DMS 273 (cell line): ENCODE results near the gene KCNIP1.
"Not testable (repeated sequence)": the region's sequence is repeated elsewhere in the genome, so short reads cannot be mapped to it uniquely, and the experiment has no call there.

Experiments
- DNase-seq: peaks from one replicate; lab custom pipeline; 2025; ENCODE audit not compliant: unreplicated experiment; lab: John Stamatoyannopoulos, UW

Gene KCNIP1

DNA sequence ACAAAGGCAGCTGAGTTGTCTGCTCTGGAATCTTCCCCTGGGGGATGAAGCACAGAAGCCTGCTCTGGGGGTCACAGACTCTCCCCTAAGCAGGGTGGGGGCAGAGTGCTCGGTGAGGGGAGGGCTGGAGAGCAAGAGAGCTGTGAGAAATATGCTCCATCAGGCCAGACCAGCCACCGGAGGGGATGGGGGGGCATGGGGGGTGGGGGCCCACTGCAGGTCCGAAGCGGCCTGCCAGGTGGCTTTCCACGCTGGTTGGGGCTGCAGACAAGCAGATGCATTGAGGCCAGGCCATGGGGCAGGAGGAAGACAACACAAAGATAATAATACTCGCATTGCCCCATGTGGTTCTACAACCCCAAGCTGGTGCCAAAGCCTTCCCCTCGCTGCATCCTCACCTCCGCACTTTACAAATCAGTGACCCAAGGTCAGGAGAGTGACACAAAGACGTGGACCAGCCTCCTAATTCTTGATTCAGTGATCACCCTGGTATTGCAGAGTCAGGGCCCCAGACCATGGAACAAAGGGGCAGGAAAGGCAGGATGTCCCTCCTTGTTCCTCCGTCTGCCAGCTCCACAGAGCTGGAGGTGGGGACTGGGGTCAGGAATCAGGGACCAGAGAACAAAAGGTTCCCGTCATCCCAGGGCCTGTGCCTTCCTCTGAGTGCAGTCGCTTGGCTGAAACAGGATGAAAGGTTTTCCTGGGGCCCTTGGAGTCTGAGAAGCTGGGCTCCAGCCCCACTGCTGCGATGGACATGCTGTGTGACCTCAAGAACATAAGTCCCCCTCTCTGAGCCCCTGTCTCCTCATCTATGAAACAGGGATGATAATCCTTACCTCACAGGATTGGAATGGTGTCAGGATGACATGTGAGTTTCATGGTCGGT, 242.5 kb downstream of the KCNIP1 start:
- DNase-seq: no peak

DNA sequence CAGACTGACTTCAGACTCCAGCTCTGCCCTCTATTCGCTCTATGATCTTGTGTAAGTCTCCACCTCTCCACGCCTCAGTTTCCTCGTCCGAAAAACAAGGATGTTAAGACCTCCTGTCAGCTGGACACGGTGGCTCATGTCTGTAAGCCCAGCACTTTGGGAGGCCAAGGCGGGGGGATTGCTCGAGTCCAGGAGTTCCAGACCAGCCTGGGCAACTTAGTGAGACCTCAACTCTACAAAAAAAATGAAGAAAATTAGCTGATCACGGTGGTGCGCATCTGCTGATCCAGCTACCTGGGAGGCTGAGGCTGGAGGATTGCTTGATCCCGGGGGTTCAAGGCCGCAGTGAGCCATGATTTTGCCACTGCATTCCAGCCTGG, 243.1 kb downstream of the KCNIP1 start:
- DNase-seq: no peak

DNA sequence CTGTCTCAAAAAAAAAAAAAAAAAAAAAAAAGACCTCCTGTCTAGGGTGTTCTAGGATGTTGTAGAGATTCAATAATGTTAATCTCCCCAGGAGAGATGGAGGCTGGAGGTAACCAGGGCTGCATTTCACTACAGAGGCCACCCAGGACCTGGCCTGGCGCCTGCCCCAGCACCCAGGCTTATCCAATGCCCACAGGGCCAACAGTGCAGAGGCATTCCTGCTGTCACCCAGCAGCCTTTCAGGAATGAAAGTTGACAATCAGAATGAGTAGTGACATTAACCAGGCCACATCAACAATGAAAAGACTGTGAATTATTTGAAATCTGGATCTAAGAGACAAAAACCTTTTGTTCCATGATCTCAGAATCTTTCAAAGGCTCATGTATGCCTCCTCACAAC, 243.5 kb downstream of the KCNIP1 start:
- DNase-seq: no peak

DNA sequence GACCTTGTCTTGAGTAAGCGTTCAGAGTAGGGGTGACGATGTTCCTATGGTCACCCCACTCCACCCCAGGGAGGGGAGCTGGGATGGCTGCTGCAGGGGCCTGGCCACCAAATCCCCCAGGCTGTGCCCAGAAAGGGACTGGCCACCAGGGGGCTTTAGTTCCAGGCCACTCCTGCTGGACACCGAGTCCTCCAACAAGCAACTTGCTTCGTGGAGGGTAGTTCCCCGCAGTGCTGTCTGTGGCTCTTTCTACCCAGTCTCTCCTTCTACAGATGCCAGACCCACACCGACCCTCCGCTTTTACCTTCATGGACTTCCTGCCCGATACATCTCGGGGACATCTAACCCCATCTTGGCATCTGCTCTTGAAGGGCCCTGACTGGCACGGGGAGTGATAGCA, 244.0 kb downstream of the KCNIP1 start:
- DNase-seq: peak; percentile 40

DNA sequence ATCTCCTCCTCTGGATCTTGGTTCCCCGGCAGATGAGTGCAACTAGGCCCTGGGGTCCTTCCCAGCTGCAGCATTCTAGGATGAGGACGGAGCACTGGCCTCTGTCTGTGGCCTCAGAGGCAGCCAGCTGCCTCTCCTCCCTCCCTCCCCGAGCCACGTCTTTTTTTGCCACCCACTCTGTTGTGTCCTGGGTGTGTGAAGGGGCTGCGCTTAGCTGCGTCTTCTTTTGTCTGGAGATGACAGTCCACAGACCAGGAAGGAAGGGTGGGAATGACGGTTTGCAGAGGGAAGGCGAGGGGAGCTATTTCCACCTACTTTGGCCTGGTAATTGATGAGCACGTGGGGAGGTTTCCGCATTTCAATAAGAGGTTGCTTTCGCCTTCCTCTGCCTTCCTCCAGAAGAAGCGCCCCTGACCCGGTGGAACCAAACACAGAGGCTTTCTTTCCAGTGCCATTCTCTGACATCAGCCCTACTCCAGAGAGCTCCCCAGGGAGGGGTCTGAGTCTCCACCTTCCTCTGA, 245.2 kb downstream of the KCNIP1 start:
- no peak for DNase-seq

DNA sequence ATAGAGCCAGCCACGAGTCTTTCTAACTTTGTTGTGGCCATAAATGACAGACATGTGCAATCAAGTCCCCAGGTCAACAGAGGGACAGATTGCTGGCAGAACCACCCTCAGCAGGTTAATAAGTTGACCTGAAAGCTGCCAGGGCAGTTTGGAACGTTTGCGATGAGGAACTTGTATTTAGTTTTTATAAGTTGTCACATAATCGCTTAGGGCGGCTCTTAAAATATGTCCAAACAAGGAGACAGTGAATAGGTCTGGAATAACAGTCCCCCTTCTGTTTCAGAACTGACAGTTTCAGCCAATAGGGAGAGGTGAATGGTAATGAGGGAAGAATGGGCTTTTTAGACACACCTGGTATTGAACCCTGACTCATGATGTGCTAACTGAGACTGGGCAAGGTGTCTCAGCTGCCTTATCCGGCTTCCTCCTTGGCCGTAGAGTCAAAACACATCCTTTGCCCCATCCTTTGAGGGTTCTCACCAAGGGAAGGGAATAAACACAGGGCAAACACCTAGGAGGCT, 246.2 kb downstream of the KCNIP1 start:
- no peak for DNase-seq

DNA sequence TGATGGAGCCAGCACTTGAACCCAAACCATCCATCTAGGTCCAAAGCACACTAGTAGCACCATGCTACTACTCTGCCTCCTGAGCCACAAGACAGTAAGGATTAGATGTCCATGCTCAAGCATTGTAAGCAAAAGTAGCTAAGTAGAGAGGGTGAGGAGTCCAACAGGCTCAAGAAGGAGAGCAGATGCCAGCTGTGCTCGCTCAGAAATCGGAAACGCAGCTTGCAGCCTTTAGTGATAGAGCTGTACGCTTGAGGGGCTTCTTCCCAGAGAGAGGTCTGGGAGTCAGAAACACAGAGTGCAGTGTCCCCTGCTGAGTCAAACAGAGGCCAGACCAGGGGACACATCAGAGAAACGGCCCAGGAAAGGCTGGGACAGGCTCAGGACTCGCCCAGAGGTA, 247.0 kb downstream of the KCNIP1 start:
- DNase-seq: peak; percentile 40

DNA sequence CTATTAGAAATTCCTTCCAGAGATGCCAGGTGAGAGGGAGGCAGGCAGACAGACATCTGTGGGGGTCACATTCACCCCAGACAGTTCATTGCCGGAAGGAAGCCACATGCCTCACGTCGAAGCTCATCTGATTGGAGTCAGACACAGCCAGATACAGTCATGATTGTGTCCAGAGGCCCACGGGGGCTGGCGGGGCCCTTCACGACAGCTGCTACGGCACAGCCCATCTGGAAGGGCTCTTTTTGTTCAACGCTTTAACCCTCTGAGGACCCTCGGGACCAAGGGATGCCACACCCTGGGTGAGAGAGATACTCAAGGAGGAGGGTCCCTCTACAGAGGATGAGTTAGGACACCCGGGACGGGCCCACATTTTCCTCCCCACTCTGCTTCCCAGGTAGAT, 247.8 kb downstream of the KCNIP1 start:
- peak; percentile 86 for DNase-seq

DNA sequence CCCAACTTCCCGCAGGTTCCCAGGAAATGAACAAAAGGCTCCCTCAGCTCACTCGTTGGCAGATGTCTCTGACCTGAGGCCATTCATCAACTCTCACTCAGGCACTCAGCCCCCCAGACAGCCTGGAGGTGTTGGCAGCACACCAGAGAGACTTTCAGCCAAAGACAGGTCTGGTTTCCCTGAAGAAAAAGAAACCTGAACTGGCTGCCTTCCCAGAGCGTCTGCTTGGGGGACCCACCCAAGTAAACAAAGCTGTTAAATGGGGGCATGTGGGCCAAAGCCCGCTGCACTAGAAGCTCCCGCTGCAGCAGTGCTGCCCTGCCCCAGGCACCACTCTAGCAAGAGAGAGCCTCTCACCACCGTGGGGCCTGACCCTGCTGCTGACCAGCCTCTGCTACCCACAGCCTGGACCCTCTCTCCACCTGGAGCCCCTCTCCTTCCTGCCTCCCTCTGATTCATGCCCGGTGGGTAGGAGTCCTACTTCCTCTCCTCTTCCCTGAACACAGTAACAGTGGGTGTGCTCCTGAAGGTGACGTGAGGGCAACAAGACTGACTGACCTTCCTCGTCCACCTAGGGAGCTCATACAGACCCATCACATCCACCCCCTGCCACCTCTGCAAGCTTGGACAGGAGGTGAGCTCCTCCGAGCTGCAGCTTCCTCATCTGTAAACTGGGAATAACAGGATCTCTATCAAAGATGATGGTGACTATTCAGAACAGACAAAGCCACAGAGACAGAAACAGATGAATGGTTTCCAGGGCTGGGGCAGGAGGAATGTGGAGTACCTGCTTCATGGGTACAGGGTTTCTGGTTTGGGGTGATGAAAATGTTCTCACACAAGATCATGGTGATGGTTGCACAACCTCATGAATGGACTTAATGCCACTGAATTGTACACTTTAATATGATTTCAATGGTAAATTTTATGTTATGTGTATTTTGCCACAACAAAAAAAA, 248.7 kb downstream of the KCNIP1 start:
- peak; percentile 97 for DNase-seq

DNA sequence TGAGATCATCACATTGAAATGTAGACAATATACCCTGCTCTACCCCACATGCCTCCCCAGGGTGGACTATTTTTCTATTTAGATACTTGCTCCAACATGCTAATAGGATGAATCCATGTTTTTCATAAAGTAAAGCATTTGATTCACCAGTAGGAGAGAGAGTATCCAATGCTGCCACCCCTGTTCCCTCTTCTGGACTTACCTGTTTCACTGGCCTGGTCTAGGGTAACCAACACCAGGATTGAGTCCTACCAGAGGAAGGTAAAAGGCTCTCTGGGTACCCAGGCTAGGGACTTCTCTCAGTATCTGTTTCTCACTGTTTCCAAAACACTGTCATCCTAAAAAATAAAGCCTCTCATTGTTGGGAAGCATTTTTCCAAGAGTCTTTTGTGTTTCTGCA, 249.5 kb downstream of the KCNIP1 start:
- no peak for DNase-seq

DNA sequence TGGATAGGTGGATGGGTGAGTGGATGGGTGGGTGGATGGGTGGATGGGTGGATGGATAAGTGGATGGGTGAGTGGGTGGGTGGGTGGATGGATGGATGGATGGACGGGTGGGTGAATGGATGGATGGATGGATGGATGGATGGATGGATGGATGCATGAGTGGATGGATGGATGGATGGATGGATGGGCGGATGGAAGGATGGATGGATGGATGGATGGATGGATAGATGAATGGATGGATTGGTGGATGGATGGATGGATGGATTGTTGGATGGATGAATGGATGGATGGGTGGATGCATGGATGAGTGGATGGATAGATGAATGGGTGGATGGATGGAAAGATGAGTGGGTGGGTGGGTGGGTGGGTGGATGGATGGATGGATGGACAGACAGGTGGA, 250.7 kb downstream of the KCNIP1 start:
- DNase-seq: not testable (repeated sequence)

DNA sequence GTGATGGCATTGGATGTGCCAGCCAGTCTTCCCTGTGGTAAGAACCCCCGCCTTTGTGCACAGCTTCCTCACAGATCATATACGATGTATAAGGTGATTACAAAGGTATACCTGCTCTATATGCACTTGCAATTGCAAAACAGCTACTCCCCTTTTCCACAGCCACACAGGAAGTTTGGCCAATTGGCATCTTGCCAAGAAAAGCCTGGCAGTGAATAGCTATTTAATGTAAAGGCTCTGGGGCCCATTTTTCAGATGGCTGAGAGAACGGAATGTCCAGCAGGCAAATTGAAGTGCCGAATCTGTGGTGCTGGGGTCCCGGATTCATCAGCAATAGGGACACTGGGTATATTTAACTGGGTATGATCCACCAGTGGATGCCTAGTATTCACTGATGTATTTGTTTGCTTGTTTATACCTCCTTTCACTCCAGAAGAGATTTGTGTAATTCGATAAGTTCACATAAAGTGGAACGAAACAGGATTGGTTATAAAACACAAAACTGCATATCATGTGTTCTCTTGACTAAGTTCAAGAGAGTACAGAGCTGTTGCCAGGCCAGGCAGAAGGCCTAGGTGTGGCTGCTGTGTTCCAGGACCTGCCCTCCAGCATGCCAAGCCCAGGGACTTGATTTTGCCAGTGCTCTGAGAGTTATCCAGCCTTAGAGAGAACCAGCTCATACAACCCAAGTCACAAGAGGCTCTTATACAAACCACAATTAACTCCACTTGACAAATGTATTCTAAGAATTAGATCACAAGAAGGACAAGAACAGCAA, 252.0 kb downstream of the KCNIP1 start:
- DNase-seq: peak; percentile 66

DNA sequence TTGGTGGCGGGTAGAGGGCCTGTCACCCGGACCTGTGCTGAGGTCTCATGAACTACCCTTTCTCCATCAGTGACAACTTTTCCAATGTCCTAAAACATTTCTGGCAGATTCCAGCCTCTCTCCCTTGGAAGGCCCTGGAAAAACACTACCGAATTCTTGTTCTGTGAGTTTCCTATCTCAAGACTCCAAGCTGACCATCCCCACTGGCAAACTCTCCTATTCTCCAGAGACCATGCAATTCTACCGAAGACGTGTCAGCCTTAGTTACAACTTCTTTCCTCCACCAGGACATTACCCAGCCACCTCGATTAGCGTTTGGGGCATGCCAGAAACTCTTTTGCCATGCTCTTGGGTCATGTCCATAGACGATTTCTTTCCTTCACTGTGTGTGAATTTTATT, 252.9 kb downstream of the KCNIP1 start:
- DNase-seq: no peak

DNA sequence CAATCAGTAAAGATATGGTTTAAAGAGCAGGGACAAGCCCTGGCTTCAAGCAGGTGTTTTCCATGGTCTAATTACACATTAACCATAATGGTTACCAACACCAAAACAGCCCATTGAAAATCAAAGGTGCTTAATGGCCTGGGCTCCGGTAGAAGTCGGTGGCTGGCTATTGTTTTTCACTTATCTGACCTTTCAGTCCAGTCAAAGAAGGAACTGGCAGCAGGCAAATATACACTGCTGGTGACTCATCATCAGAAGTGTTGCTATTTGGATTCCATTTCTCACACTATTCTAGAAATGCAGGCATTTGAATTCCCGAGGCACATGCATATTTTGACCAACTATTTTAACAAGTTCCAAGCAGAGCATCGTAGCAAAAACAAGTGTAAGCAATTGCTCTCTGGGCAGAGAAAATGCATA, 253.4 kb downstream of the KCNIP1 start:
- no peak for DNase-seq

DNA sequence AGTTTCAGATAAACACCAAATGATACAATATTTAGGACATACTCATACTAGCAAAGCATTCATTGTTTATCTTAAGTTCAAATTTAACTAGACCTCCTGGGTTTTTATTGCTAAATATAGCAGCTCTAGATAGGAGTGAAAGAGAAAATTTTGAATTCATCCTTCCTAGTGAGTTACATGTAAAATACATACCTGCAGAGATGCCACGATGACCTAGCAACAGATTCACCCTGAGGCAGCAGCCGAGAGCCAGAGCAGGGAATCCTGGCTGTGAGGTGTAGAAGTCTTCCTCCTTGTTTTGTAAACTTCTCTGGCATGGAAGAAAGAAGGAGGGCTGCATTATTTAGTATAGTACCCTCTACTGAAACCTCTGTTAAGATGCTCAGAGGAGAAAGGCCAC, 253.8 kb downstream of the KCNIP1 start:
- no peak for DNase-seq

DNA sequence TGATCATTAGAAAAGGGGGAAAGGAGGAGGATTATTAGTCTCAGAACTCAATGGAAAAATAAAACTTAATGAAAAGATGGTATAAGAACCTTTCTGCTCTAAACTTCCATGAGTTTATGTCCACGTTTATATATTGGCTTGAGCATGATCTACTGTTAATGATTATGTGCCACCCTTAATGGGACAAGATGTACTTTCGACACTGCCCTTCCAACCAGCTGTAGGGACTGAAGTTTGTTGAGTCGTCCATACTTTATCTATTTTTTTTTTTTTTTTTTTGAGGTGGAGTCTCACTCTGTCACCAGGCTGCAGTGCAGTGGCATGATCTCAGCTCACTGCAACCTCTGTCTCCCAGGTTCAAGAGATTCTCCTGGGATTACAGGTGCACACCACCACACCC, 254.7 kb downstream of the KCNIP1 start:
- no peak for DNase-seq

DNA sequence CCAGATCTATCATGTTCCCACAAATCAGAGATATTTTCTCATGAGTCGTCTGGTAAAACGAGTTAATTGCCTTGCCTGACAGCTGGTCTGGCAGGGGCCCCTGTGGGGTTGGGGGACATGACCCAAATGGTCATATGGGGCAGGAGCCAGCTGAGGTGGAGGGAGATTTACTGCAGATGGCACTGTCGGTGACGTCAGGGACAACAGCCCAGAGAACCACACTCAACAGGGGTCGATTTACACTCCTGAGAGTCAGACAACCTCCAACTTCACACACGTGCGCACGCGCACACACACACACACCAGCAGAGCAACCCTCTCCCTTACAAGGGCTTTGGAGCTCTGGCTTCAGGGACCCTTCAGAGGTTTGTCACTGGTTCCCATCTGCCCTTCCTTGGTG, 256.3 kb downstream of the KCNIP1 start:
- peak; percentile 92 for DNase-seq

DNA sequence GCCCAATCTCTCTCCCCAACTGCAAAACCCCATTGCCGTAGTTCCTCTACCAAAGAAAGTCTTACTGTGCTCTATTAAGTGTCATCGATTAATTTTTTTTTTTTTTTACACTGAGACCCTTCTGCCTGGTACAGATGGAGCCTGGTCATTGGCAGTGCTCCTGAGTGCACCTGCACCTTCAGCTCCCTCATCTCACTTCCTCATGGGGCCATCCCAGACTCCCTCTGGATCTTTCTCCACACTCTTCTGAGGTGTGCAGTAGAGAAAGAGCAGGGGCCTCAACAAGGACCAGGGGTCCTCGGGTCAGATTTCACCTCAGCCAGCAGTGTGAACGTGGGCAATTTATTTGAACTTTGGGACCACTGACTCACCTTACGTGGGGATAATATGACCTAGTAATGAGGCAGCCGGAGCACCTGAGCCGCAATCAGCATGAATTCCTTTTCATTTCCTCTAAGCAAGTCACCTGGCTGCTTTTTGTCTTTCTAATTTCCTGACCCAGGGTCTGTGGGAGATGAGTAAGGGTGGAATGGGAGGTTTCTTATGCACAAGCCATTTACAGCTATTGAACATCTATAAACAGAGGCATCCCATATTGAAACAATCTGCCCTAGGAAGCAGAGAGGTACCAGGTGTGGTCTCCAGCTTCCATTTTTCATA, 257.4 kb downstream of the KCNIP1 start:
- DNase-seq: no peak

DNA sequence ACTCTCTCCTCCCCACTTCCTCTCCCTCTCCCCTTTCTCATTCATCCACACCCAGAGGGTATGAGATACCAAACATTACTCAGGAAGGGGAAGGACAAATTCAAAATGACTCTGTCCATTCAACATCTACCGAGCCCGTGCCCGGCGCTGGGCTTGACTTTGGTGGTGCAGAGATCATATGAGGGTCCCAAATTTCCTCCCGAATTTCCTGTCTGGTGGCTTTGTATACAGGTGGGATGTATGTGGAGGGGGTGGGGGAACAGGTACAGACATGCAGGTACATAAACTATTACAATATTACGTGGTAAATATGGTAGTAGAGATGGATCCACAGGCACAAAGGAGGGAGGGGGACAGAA, 257.9 kb downstream of the KCNIP1 start:
- DNase-seq: no peak

DNA sequence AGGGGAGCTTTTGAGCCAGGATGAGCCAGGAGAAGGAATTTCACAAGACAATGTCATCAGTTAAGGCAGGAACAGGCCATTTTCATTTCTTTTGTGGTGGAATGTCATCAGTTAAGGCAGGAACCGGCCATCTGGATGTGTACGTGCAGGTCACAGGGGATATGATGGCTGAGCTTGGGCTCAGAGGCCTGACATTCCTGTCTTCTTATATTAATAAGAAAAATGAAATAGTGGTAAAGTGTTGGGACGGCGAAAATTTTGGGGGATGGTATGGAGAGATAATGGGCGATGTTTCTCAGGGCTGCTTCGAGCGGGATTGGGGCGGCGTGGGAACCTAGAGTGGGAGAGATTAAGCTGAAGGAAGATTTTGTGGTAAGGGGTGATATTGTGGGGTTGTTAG, 258.5 kb downstream of the KCNIP1 start:
- not testable (repeated sequence) for DNase-seq
